Astrocyte of the spinal cord (primary cell): ENCODE results near the gene CDC42EP1.

Source experiments
- DNase-seq: peaks from one replicate; pipeline ENCODE4 v3.0.0; 2011; ENCODE audit warnings: low read depth, low spot score
- H3K4me3 ChIP-seq: 2 replicates; pipeline ENCODE4 v1.5.1; 2011; ENCODE audit warnings: low read depth, mild to moderate bottlenecking, low read length, moderate library complexity
- in situ Hi-C: cut with HindIII; loops from 2 replicates; pipeline ENCODE4 v1.10.0; 2017; ENCODE audit warnings: low sequenced_read_pairs
- TF ChIP-seq, protein P1 (sequence below): IDR thresholded peaks from 2 replicates; pipeline ENCODE4 v1.5.1; 2012; ENCODE audit warnings: low read depth, mild to moderate bottlenecking, low read length, inconsistent platforms

Gene CDC42EP1

DNA sequence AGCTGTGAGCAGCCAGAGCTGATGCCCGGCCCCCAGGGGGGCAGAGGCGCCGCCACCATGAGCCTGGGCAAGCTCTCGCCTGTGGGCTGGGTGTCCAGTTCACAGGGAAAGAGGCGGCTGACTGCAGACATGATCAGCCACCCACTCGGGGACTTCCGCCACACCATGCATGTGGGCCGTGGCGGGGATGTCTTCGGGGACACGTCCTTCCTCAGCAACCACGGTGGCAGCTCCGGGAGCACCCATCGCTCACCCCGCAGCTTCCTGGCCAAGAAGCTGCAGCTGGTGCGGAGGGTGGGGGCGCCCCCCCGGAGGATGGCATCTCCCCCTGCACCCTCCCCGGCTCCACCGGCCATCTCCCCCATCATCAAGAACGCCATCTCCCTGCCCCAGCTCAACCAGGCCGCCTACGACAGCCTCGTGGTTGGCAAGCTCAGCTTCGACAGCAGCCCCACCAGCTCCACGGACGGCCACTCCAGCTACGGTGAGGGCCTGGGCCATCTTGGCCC lies 6.1 kb downstream of the CDC42EP1 start:
- H3K4me3 ChIP-seq = no peak overlapping the region
- in situ Hi-C loops = no loop called here
- no peak for DNase-seq
- TF ChIP-seq, protein P1, sequence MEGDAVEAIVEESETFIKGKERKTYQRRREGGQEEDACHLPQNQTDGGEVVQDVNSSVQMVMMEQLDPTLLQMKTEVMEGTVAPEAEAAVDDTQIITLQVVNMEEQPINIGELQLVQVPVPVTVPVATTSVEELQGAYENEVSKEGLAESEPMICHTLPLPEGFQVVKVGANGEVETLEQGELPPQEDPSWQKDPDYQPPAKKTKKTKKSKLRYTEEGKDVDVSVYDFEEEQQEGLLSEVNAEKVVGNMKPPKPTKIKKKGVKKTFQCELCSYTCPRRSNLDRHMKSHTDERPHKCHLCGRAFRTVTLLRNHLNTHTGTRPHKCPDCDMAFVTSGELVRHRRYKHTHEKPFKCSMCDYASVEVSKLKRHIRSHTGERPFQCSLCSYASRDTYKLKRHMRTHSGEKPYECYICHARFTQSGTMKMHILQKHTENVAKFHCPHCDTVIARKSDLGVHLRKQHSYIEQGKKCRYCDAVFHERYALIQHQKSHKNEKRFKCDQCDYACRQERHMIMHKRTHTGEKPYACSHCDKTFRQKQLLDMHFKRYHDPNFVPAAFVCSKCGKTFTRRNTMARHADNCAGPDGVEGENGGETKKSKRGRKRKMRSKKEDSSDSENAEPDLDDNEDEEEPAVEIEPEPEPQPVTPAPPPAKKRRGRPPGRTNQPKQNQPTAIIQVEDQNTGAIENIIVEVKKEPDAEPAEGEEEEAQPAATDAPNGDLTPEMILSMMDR = no peak

DNA sequence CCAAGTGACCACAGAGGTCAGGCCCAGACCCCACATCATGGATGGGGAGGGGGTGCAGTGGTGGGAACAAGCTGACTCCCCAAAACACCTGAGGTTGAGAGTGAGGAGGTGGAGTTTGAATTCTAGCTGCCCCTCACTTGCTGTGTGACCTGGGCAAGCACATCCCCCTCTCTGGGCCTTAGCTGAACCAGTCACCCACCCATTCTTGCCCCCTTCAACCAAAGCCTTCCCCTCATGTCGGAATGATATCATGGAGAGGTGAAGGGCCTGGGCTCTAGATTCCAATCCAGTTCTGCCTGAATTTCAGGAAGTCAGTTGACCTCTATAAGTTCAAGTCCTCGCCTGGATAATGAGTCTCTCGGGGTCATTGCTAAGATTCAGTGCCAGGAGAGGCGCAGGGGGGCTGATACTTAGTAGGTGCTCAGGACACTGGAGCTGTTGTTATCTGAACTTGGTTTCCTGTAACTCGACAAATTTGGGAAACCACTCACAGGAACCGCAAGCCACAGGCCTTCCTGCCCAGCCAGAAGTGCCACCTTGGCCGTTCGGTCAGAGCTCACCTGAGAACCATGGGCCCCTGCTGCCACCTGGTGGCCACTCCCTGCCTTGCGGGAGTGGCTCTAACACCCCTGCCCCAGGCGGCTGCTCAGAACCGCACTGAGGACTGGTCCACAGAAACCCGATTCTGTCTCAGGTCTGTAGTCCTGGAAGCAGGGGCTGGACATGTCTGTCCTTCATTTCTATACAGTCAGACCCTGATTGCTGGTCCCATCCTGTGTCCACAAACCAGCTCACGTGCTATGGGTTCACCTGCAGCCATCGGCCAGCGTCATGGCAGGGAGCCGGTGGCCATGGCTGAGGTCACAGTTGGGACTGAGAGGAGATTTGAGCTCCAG lies 6.9 kb downstream of the CDC42EP1 start:
- DNase-seq = peak; percentile 62
- in situ Hi-C loops = no loop called here
- TF ChIP-seq, protein P1 = peak; percentile 93
- no peak overlapping the region for H3K4me3 ChIP-seq

DNA sequence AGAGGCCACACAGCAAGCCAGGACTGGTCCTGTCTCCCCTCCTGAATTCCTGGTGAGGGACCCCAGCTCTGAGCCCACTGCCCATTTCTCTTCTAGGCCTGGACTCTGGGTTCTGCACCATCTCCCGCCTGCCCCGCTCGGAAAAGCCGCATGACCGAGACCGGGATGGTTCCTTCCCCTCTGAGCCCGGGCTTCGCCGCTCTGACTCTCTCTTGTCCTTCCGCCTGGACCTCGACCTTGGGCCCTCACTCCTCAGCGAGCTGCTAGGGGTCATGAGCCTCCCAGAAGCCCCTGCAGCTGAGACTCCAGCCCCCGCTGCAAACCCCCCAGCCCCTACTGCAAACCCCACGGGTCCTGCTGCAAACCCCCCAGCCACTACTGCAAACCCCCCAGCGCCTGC lies 7.7 kb downstream of the CDC42EP1 start:
- no peak overlapping the region for H3K4me3 ChIP-seq
- in situ Hi-C loops = no loop called here
- TF ChIP-seq, protein P1 = no peak
- no peak for DNase-seq

DNA sequence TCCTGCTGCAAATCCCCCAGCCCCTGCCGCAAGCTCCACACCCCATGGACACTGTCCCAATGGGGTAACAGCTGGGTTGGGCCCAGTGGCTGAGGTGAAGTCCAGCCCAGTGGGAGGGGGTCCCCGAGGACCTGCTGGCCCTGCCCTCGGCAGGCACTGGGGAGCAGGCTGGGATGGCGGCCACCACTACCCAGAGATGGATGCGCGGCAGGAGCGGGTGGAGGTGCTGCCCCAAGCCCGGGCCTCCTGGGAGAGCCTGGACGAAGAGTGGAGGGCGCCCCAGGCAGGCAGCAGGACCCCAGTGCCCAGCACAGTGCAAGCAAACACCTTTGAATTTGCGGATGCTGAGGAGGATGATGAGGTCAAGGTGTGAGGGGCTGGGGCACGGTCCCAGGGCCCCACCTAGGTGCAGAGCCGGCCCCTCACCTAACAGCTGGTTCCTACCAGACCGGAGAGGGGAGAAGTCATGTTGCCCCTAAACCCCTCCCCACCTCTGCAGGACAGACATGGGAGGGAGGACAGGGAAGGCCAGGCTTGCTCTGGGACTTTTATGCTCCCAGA lies 8.2 kb downstream of the CDC42EP1 start:
- no peak for DNase-seq
- TF ChIP-seq, protein P1 = no peak
- in situ Hi-C loops = no loop called here
- H3K4me3 ChIP-seq = no peak overlapping the region

DNA sequence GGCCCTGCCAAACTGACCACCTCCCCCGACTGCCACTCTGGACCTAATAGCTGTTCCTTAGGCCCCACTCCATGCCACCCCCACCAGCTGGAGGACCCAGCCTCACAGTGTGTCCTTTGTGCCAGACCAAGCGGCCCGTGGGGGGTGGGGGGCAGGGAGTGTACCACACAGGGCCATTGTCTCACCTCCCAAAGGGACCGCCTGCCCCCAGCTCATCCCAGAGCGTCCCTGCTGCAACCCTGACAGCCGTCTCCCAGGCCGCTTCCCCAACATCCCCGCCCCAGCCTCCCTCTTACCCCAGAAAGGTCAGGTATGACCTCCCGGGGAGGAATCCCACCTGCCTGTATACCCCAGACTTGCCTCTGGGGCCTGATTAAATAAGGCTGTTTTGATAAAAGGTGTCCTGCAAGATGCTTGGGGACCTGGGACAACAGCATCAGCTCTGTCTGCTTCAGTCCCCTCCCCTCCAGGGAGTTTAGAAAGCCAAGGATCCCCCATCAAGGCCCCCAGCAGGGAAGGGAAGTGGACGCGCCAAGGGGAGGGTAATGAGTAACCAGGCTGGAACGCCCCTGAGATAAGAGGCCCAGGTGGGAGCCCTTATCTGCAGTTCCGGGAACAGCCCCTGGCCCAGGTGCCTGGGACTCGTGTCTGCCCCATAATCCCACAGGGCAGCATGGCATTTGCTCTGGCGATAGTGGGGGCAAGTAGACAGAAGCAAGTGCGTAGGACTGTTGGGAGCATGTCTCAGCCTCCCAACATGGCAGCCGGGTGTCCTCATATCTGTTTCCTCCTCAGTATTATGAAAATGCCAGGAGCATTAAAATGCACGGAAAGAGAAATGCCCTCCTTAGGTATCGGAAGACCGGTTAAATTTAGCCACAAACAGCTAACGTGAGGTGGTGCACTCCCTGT lies 9.0 kb downstream of the CDC42EP1 start:
- H3K4me3 ChIP-seq = no peak overlapping the region
- DNase-seq = no peak
- in situ Hi-C loops = no loop called here
- TF ChIP-seq, protein P1 = no peak

DNA sequence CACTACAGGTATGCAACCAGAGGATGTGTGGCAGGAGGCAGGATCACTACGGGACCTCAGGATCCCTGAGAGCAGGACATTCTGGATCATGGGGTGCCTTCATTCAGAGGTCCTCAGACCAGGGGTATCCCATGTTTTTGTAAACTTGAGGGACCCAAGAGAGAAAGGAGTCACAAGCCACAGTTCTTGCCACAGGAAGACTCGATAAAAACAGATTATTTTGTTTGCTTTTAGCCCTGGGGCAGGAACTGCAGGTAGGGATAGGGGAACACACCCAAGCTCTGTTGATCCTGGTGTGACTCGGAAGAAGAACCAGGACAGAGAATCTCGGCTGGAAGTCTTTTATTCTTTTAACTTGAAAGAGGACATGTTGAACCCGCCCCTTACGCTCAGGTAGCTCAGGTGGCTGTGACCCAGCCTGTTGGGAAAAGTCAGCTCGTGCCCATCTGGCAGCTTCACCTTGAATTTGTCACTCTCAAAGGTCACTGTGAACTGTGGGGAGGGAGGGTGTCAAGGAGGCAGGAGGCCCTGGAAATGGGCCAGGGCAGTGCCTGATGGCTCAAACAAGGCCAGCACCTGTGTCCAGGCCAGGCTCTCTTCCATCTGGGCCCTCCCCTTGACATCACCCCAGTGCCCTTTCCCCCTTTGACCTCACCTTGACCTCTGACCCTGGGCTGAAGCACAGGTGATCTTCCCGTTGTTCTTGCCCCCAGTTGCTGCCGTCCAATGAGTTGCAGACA lies 9.8 kb downstream of the CDC42EP1 start:
- TF ChIP-seq, protein P1 = no peak

More for the DNA sequence above, 9.8 kb downstream of the CDC42EP1 start:
- no peak for DNase-seq
- no peak overlapping the region for H3K4me3 ChIP-seq
- in situ Hi-C loops = no loop called here
